Keratinocyte (primary cell): ENCODE measurements around the gene DNAH3. TPM values are rescaled to one million over a fixed set of nuclear protein-coding genes. Genes with fewer than 3 reads are reported as not detected.

Experiments
- DNase-seq: peaks from one replicate; pipeline ENCODE4 v3.0.0-alpha.2; 2011; ENCODE audit warnings: low read depth, missing footprints, low spot score
- FAIRE-seq: peaks from 2 replicates; lab custom pipeline; 2011; peaks lifted over from hg19 to GRCh38; lab: Jason Lieb, UNC
- H2AFZ ChIP-seq: 2 replicates; pipeline ENCODE4 v1.6.0; 2012; ENCODE audit warnings: low read length, control low read depth, inconsistent platforms; ENCODE audit not compliant: control insufficient read depth
- H3K27ac ChIP-seq: 2 replicates; pipeline ENCODE4 v1.5.1; 2011; ENCODE audit warnings: low read length; ENCODE audit not compliant: control insufficient read depth, insufficient read depth
- H3K27me3 ChIP-seq: 3 replicates; pipeline ENCODE4 v1.6.0; 2011; ENCODE audit warnings: low read length; ENCODE audit not compliant: control insufficient read depth, insufficient read depth; ENCODE audit errors: extremely low read depth
- H3K36me3 ChIP-seq, 2 experiments: 2 replicates in 1 of 2; 3 replicates in 1 of 2; pipeline ENCODE4 v1.5.1; 2011; ENCODE audit warnings: low read length in 2 of 2, mild to moderate bottlenecking in 1 of 2; ENCODE audit not compliant: control insufficient read depth in 2 of 2, insufficient read depth in 2 of 2; ENCODE audit errors: extremely low read depth in 1 of 2
- H3K4me1 ChIP-seq: 3 replicates; pipeline ENCODE4 v1.5.1; 2011; ENCODE audit warnings: low read length; ENCODE audit not compliant: control insufficient read depth, insufficient read depth; ENCODE audit errors: extremely low read depth
- H3K4me2 ChIP-seq: 3 replicates; pipeline ENCODE4 v1.6.0; 2011; ENCODE audit warnings: low read depth, low read length; ENCODE audit not compliant: control insufficient read depth, insufficient read depth; ENCODE audit errors: extremely low read depth
- H3K4me3 ChIP-seq, 3 experiments: fragments of 200-600 bp in 1 of 3; sonication (generic) in 1 of 3; 2 replicates in 2 of 3; 3 replicates in 1 of 3; pipeline ENCODE4 v1.5.1; 2011 to 2016; ENCODE audit warnings: low read length in 3 of 3, mild to moderate bottlenecking in 3 of 3, control low read depth in 2 of 3, inconsistent platforms in 1 of 3, low read depth in 1 of 3, mixed read lengths in 1 of 3, mixed run types in 1 of 3, moderate library complexity in 1 of 3; ENCODE audit not compliant: control insufficient read depth in 2 of 3, insufficient read depth in 2 of 3; ENCODE audit errors: extremely low read depth in 1 of 3
- H3K79me2 ChIP-seq: 2 replicates; pipeline ENCODE4 v1.6.0; 2012; ENCODE audit warnings: low read length; ENCODE audit not compliant: control insufficient read depth, insufficient read depth
- H3K9ac ChIP-seq: 3 replicates; pipeline ENCODE4 v1.6.0; 2011; ENCODE audit warnings: low read length; ENCODE audit not compliant: control insufficient read depth, insufficient read depth; ENCODE audit errors: extremely low read depth
- H3K9me1 ChIP-seq: 3 replicates; pipeline ENCODE4 v1.6.0; 2011; ENCODE audit warnings: low read length; ENCODE audit not compliant: control insufficient read depth, insufficient read depth; ENCODE audit errors: extremely low read depth
- H3K9me3 ChIP-seq: 2 replicates; pipeline ENCODE4 v1.5.1; 2012; ENCODE audit warnings: low read depth, low read length; ENCODE audit not compliant: control insufficient read depth
- H4K20me1 ChIP-seq: 3 replicates; pipeline ENCODE4 v1.6.0; 2011; ENCODE audit warnings: low read length; ENCODE audit not compliant: control insufficient read depth, insufficient read depth; ENCODE audit errors: extremely low read depth
- CTCF ChIP-seq, 3 experiments: IDR thresholded peaks in 1 of 3; conservative IDR thresholded peaks in 1 of 3; optimal IDR thresholded peaks in 1 of 3; 2 replicates in 2 of 3; 3 replicates in 1 of 3; pipeline versions ENCODE3 to v1.5.1; 2011; ENCODE audit warnings: low read length in 3 of 3, mild to moderate bottlenecking in 3 of 3, moderate library complexity in 2 of 3, control low read depth in 1 of 3, inconsistent platforms in 1 of 3; ENCODE audit not compliant: insufficient read depth in 2 of 3; ENCODE audit errors: extremely low read depth in 1 of 3
- EZH2 ChIP-seq: IDR thresholded peaks from one replicate; pipeline ENCODE4 v1.6.1; 2012; ENCODE audit warnings: inconsistent platforms, mild to moderate bottlenecking, low read length, moderate library complexity
- dilution Hi-C: fragments of 300-500 bp; cut with MboI; formaldehyde crosslinking; loops from one replicate; pipeline ENCODE4 v1.7.0; 2020; ENCODE audit warnings: low sequenced_read_pairs; ENCODE audit not compliant: extremely low pct_ligation_motif_present
- polyA plus RNA-seq, 5 experiments: library from polyadenylated mRNA; depleted of rRNA in 3 of 5; stranded (reverse) in 3 of 5; stranded (forward) in 1 of 5; unstranded in 1 of 5; fragments of >200 nt; gene quantifications; 1 replicate in 1 of 5; 2 replicates in 3 of 5; 3 replicates in 1 of 5; pipeline versions ENCODE4 v1.2.1 to v1.2.3, GENCODE V29; 2011 to 2012; ENCODE audit warnings: missing spikeins in 2 of 5, low read depth in 1 of 5, low replicate concordance in 1 of 5

The DNAH3 gene
- polyA plus RNA-seq, 1 donor (not counting 4 experiments of a cell fraction or from before 2014, with no cell fraction given): 1.2 TPM

- dilution Hi-C loops: no loop called here
- Histone ChIP-seq H3K9ac (peak overlapping the region; percentile 97), H3K4me1 (peaks cover 47% of the 10 kb centered on the region), H3K4me3 (peak overlapping the region; percentile 70 to 86 (median 85)), H4K20me1 (no peaks in the 10 kb centered on the region), H3K27ac (peak overlapping the region; percentile 75), H3K36me3 (peaks cover 6 to 18% of the 10 kb centered on the region in 2 experiments), H2AFZ (no peak overlapping the region), H3K79me2 (peaks cover 69% of the 10 kb centered on the region), H3K27me3 (no peaks in the 10 kb centered on the region), H3K4me2 (peak overlapping the region; percentile 93), H3K9me3 (no peaks in the 10 kb centered on the region), H3K9me1 (peaks cover 5% of the 10 kb centered on the region)
- no peak for DNase-seq
- TF ChIP-seq CTCF (optimal IDR thresholded peaks at IDR 0.05 in 1 of 3, IDR thresholded peaks at IDR 0.05 in 1 of 3, conservative IDR thresholded peaks at IDR 0.05 in 1 of 3; ENCODE audit: extremely low read depth in 1 of 3, insufficient read depth in 2 of 3, low read length in 3 of 3) (no peak), EZH2 (no peak)
- FAIRE-seq: no peak
Observed at GRCh38 chr16:20899071-20899470, 251.6 kb downstream of the DNAH3 start.

GRCh38 chr16:20897922-20898321 is 252.7 kb downstream of the DNAH3 start:
- Histone ChIP-seq H2AFZ (no peak overlapping the region), H3K79me2 (peaks cover 74% of the 10 kb centered on the region), H3K9ac (no peak overlapping the region), H3K9me1 (peaks cover 5% of the 10 kb centered on the region), H3K4me1 (peaks cover 35% of the 10 kb centered on the region), H3K27me3 (no peaks in the 10 kb centered on the region), H3K4me2 (peak overlapping the region; percentile 93), H3K36me3 (peaks cover 10 to 18% of the 10 kb centered on the region in 2 experiments), H3K4me3 (no peak overlapping the region), H4K20me1 (no peaks in the 10 kb centered on the region), H3K27ac (peak overlapping the region; percentile 7), H3K9me3 (no peaks in the 10 kb centered on the region)
- TF ChIP-seq CTCF (optimal IDR thresholded peaks at IDR 0.05 in 1 of 3, IDR thresholded peaks at IDR 0.05 in 1 of 3, conservative IDR thresholded peaks at IDR 0.05 in 1 of 3; ENCODE audit: extremely low read depth in 1 of 3, insufficient read depth in 2 of 3, low read length in 3 of 3): no peak
- TF ChIP-seq EZH2: no peak
- no peak for FAIRE-seq
- dilution Hi-C loops: no loop called here
- no peak for DNase-seq
